RWPE1 (cell line): ENCODE data around the gene ECHDC1.
"Not testable (repeated sequence)": the region's sequence is repeated elsewhere in the genome, so short reads cannot be mapped to it uniquely, and the experiment has no call there.

ENCODE experiments used
- CTCF ChIA-PET: fragments of 350-600 bp; sonication (Branson Sonifier 250); formaldehyde crosslinking; extraction: SDS; loops from one replicate; lab custom pipeline; 2021; lab: Yijun Ruan, JAX
- POLR2A ChIA-PET: fragments of 400-600 bp; formaldehyde crosslinking; extraction: SDS; loops from one replicate; lab custom pipeline; 2020; ENCODE audit warnings: antibody characterized with exemption; ENCODE audit not compliant: low non-redundant PET; lab: Yijun Ruan, JAX
- DNase-seq: peaks from one replicate; pipeline ENCODE4 v3.0.0; 2012; ENCODE audit warnings: low spot score
- H3K27ac ChIP-seq: fragments of 450-650 bp; 2 replicates; pipeline ENCODE4 v1.5.1; 2017
- CTCF ChIP-seq: fragments of 450-650 bp; conservative IDR thresholded peaks from 2 replicates; pipeline ENCODE4 v1.5.1; 2017; ENCODE audit warnings: low read depth, mild to moderate bottlenecking

Gene ECHDC1

GRCh38 chr6:127332383-127332961 lies 10.9 kb downstream of the ECHDC1 start:
- CTCF ChIA-PET = no interaction called here
- POLR2A ChIA-PET = no interaction called here
- TF ChIP-seq CTCF = no peak

GRCh38 chr6:127331256-127331655 lies 12.2 kb downstream of the ECHDC1 start:
- H3K27ac ChIP-seq = not testable (repeated sequence)

More at GRCh38 chr6:127332383-127332961, 10.9 kb downstream of the ECHDC1 start:
- no peak overlapping the region for H3K27ac ChIP-seq
- no peak for DNase-seq

GRCh38 chr6:127328043-127328609 lies 15.3 kb downstream of the ECHDC1 start:
- no peak overlapping the region for H3K27ac ChIP-seq
- TF ChIP-seq CTCF = no peak
- ChIA-PET CTCF (interaction anchor here (0.5 to 0.6 kb wide), 2 partner anchors 139 to 221 kb away, joined by 3 read pairs; no protein-coding TSS in a partner anchor), POLR2A (no interaction called here)
- no peak for DNase-seq

More at GRCh38 chr6:127331256-127331655, 12.2 kb downstream of the ECHDC1 start:
- CTCF ChIA-PET, DNase-seq: not testable (repeated sequence)
- POLR2A ChIA-PET = interaction anchor here (0.7 kb wide), 1 partner anchor 18 kb away, joined by 4 read pairs; no protein-coding TSS in a partner anchor

GRCh38 chr6:127319686-127320085 lies 23.7 kb downstream of the ECHDC1 start:
- TF ChIP-seq CTCF = no peak
- no peak overlapping the region for H3K27ac ChIP-seq
- POLR2A ChIA-PET = no interaction called here
- CTCF ChIA-PET = no interaction called here
- DNase-seq = no peak

GRCh38 chr6:127317388-127318128 lies 25.9 kb downstream of the ECHDC1 start:
- DNase-seq = no peak
- no peak overlapping the region for H3K27ac ChIP-seq
- CTCF ChIA-PET = no interaction called here
- no peak for TF ChIP-seq CTCF
- POLR2A ChIA-PET = interaction anchor here (1.1 kb wide), 1 partner anchor 24 kb away, joined by 3 read pairs; no protein-coding TSS in a partner anchor

- no peak for TF ChIP-seq CTCF
- ChIA-PET POLR2A (no interaction called here), CTCF (interaction anchor here (0.6 kb wide), 1 partner anchor 817 kb away, joined by 4 read pairs; no protein-coding TSS in a partner anchor)
- no peak overlapping the region for H3K27ac ChIP-seq
- DNase-seq = no peak
These were observed 37.7 kb downstream of the ECHDC1 start for GRCh38 chr6:127305741-127306140.
